ENCODE measurements around the gene ATRNL1.
"Not testable (repeated sequence)": the region's sequence is repeated elsewhere in the genome, so short reads cannot be mapped to it uniquely, and the experiment has no call there.

ATRNL1 gene

GRCh38 chr10:115092555-115093285 is 445 bp upstream of the ATRNL1 start:
- no peak for DNase-seq (ENCODE audit: low spot score)

GRCh38 chr10:115093776-115094408 is 727 bp downstream of the ATRNL1 start:
- no peak for DNase-seq (ENCODE audit: low spot score)

GRCh38 chr10:115094416-115095140 is 1.4 kb downstream of the ATRNL1 start:
- no peak for DNase-seq (ENCODE audit: low spot score)

GRCh38 chr10:115095758-115096157 is 2.6 kb downstream of the ATRNL1 start:
- no peak for DNase-seq (ENCODE audit: low spot score)

GRCh38 chr10:115103700-115104099 is 10.5 kb downstream of the ATRNL1 start:
- DNase-seq (ENCODE audit: low spot score) = no peak

- not testable (repeated sequence) for DNase-seq (ENCODE audit: low spot score)
Measured at GRCh38 chr10:115105411-115105810, 12.2 kb downstream of the ATRNL1 start.

- no peak for DNase-seq (ENCODE audit: low spot score)
Measured at GRCh38 chr10:115107830-115108229, 14.7 kb downstream of the ATRNL1 start.

- DNase-seq (ENCODE audit: low spot score) = no peak
Measured at GRCh38 chr10:115117301-115117700, 24.1 kb downstream of the ATRNL1 start.

GRCh38 chr10:115118346-115118745 is 25.2 kb downstream of the ATRNL1 start:
- no peak for DNase-seq (ENCODE audit: low spot score)

- DNase-seq (ENCODE audit: low spot score) = no peak
Measured at GRCh38 chr10:115125505-115125904, 32.3 kb downstream of the ATRNL1 start.

GRCh38 chr10:115129752-115130151 is 36.6 kb downstream of the ATRNL1 start:
- peak; percentile 4 for DNase-seq (ENCODE audit: low spot score)

- DNase-seq (ENCODE audit: low spot score) = no peak
Measured at GRCh38 chr10:115136616-115137015, 43.5 kb downstream of the ATRNL1 start.

- DNase-seq (ENCODE audit: low spot score) = peak; percentile 10
Measured at GRCh38 chr10:115141254-115141653, 48.1 kb downstream of the ATRNL1 start.

- DNase-seq (ENCODE audit: low spot score) = no peak
Measured at GRCh38 chr10:115157357-115157756, 64.2 kb downstream of the ATRNL1 start.

- DNase-seq (ENCODE audit: low spot score) = no peak
Measured at GRCh38 chr10:115163129-115163528, 70.0 kb downstream of the ATRNL1 start.

- no peak for DNase-seq (ENCODE audit: low spot score)
Measured at GRCh38 chr10:115164220-115164619, 71.1 kb downstream of the ATRNL1 start.

- no peak for DNase-seq (ENCODE audit: low spot score)
Measured at GRCh38 chr10:115167751-115168150, 74.6 kb downstream of the ATRNL1 start.

GRCh38 chr10:115171392-115171960 is 78.3 kb downstream of the ATRNL1 start:
- DNase-seq (ENCODE audit: low spot score) = peak; percentile 15

- DNase-seq (ENCODE audit: low spot score) = no peak
Measured at GRCh38 chr10:115173915-115174443, 80.8 kb downstream of the ATRNL1 start.

GRCh38 chr10:115207276-115207675 is 114.1 kb downstream of the ATRNL1 start:
- DNase-seq (ENCODE audit: low spot score) = not testable (repeated sequence)

- no peak for DNase-seq (ENCODE audit: low spot score)
Measured at GRCh38 chr10:115209133-115209532, 116.0 kb downstream of the ATRNL1 start.

- no peak for DNase-seq (ENCODE audit: low spot score)
Measured at GRCh38 chr10:115214829-115215228, 121.7 kb downstream of the ATRNL1 start.

Measured in COLO829 (cell line).